ENCODE measurements around the gene MIA3. TPM values are rescaled to one million over a fixed set of nuclear protein-coding genes. Genes with fewer than 3 reads are reported as not detected.

MIA3 gene
- polyA plus RNA-seq, 1 of the 3 experiments (the other 2 are of a cell fraction): 51.4 TPM

DNA sequence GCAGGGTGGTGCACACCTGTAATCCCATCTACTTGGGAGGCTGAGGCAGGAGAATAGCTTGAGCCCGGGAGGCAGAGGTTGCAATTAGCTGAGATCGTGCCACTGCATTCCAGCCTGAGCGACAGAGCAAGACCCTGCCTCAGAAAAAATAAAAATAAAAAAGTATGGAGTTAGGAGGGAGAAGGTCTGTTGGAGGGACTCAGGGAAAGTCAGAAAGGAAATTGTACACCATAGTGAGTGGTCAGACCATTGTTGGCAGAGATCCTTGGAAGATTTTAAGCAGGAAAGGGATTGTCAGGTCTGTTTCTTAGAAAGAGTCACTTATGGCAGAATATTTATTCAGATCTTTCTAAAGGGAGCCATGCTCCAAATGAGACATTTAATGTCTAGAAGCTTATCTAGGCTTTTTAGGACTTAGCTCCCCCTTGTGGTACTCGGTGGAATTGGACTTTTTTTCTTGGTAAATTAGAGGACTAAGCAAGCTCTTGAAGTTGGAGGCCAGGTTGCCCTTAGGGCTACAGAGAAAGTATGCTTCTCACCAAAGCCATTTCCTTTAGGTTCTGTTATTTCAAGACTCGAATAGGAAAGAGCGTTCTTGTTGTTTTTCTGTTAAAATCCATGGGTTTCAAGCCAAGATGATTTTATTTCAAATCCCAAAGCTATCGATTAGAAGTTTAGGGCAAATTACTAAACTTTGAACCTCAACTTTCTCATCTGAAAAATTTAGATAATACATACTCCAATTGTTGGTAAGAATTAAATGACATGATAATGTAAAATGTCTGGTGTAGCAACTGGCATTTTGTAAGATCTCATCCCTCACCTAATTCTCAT lies 16.5 kb downstream of the MIA3 start:
- no peak overlapping the region; a peak in 1 of 4 replicates for H3K4me3 ChIP-seq (ENCODE audit: low read depth in 2 of 2, low read length in 1 of 2)
- POLR2A ChIA-PET: interaction anchor here (1.0 to 1.3 kb wide), 2 partner anchors 10 to 169 kb away, joined by 6 to 9 read pairs; no protein-coding TSS in a partner anchor
- H3F3A ChIP-seq (replicated peaks; ENCODE audit: insufficient read depth): peaks cover 10% of the 10 kb centered on the region
- H3K9me3 ChIP-seq: 0 out of 2 replicates have a peak, but pooled peaks cover 2% of the 10 kb centered on the region
- no peaks in the 10 kb centered on the region for H3K27me3 ChIP-seq (ENCODE audit: insufficient read depth)
- H3K4me2 ChIP-seq: no peak overlapping the region
- H3K79me2 ChIP-seq (ENCODE audit: insufficient read depth): no peaks in the 10 kb centered on the region
- DNase-seq: peak; percentile 56
- no peaks in the 10 kb centered on the region for H3K9me2 ChIP-seq
- no peaks in the 10 kb centered on the region for H4K20me1 ChIP-seq (ENCODE audit: insufficient read depth)
- H2AFZ ChIP-seq (ENCODE audit: low read depth): no peak overlapping the region
- no peak overlapping the region for H3K9ac ChIP-seq
- WGBS (ENCODE audit: low lambda C conversion rate): 34% methylated on average over 7 of the region's 7 CpGs
- H3K36me3 ChIP-seq (replicated peaks in 1 of 2; ENCODE audit: control insufficient read depth in 1 of 2, insufficient read depth in 2 of 2, low read length in 1 of 2): peaks cover 41 to 74% of the 10 kb centered on the region in 2 experiments
- no peak overlapping the region for H3K27ac ChIP-seq (ENCODE audit: low read depth in 2 of 2, low read length in 1 of 2)
- no peaks in the 10 kb centered on the region for H3K4me1 ChIP-seq (ENCODE audit: control insufficient read depth in 1 of 2, insufficient read depth in 2 of 2, low read depth in 1 of 2, low read length in 1 of 2)
- CTCF ChIA-PET: interaction anchor here (0.6 to 4.0 kb wide), 29 partner anchors 9 to 1194 kb away, joined by 3 to 63 read pairs (median 3); partner anchors contain the start of genes MIA3 and TAF1A
- TF ChIP-seq SMC3 (IDR thresholded peaks at IDR 0.05; ENCODE audit: low read depth, low read length) (peak; percentile 72), TCF12 (IDR thresholded peaks at IDR 0.05) (no peak), RCOR1 (IDR thresholded peaks at IDR 0.05; ENCODE audit: low read length) (no peak), GATA2 (CRISPR knock-in tag; IDR thresholded peaks at IDR 0.05) (no peak), RFX5 (IDR thresholded peaks at IDR 0.05; ENCODE audit: low read length) (no peak), EP300 (IDR thresholded peaks at IDR 0.05; ENCODE audit: borderline replicate concordance in 1 of 2, low read depth in 1 of 2, low read length in 1 of 2) (no peak), MXI1 (IDR thresholded peaks at IDR 0.05; ENCODE audit: low read depth, low read length) (no peak; the same call in 1 of the 2 replicates), GABPA (IDR thresholded peaks at IDR 0.05; ENCODE audit: low read depth) (no peak), RAD21 (IDR thresholded peaks at IDR 0.05; ENCODE audit: low read length) (peak; percentile 83), JUND (IDR thresholded peaks at IDR 0.05) (no peak), TEAD4 (IDR thresholded peaks at IDR 0.05; ENCODE audit: borderline replicate concordance, insufficient read depth) (no peak), FOXM1 (IDR thresholded peaks at IDR 0.05; ENCODE audit: low read depth) (no peak), MEF2A (IDR thresholded peaks at IDR 0.05; ENCODE audit: borderline replicate concordance, low read depth) (no peak), FOSL2 (IDR thresholded peaks at IDR 0.05; ENCODE audit: borderline replicate concordance, low read depth) (no peak), CHD2 (IDR thresholded peaks at IDR 0.05; ENCODE audit: low read length, partially characterized antibody) (peak; percentile 13), NFIC (IDR thresholded peaks at IDR 0.05; ENCODE audit: borderline replicate concordance) (no peak), RXRA (IDR thresholded peaks at IDR 0.05; ENCODE audit: borderline replicate concordance, low read depth) (no peak), POLR2AphosphoS5 (IDR thresholded peaks at IDR 0.05; ENCODE audit: low read depth, low read length) (no peak), EZH2phosphoT487 (IDR thresholded peaks at IDR 0.05; ENCODE audit: borderline replicate concordance, low read depth) (no peak)
- TF ChIP-seq, protein P1, sequence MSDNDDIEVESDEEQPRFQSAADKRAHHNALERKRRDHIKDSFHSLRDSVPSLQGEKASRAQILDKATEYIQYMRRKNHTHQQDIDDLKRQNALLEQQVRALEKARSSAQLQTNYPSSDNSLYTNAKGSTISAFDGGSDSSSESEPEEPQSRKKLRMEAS (IDR thresholded peaks at IDR 0.05; ENCODE audit: low read depth): no peak
- TF ChIP-seq, protein P2, sequence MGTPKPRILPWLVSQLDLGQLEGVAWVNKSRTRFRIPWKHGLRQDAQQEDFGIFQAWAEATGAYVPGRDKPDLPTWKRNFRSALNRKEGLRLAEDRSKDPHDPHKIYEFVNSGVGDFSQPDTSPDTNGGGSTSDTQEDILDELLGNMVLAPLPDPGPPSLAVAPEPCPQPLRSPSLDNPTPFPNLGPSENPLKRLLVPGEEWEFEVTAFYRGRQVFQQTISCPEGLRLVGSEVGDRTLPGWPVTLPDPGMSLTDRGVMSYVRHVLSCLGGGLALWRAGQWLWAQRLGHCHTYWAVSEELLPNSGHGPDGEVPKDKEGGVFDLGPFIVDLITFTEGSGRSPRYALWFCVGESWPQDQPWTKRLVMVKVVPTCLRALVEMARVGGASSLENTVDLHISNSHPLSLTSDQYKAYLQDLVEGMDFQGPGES (IDR thresholded peaks at IDR 0.05; ENCODE audit: low read depth, low read length): no peak
- TF ChIP-seq, protein P3, sequence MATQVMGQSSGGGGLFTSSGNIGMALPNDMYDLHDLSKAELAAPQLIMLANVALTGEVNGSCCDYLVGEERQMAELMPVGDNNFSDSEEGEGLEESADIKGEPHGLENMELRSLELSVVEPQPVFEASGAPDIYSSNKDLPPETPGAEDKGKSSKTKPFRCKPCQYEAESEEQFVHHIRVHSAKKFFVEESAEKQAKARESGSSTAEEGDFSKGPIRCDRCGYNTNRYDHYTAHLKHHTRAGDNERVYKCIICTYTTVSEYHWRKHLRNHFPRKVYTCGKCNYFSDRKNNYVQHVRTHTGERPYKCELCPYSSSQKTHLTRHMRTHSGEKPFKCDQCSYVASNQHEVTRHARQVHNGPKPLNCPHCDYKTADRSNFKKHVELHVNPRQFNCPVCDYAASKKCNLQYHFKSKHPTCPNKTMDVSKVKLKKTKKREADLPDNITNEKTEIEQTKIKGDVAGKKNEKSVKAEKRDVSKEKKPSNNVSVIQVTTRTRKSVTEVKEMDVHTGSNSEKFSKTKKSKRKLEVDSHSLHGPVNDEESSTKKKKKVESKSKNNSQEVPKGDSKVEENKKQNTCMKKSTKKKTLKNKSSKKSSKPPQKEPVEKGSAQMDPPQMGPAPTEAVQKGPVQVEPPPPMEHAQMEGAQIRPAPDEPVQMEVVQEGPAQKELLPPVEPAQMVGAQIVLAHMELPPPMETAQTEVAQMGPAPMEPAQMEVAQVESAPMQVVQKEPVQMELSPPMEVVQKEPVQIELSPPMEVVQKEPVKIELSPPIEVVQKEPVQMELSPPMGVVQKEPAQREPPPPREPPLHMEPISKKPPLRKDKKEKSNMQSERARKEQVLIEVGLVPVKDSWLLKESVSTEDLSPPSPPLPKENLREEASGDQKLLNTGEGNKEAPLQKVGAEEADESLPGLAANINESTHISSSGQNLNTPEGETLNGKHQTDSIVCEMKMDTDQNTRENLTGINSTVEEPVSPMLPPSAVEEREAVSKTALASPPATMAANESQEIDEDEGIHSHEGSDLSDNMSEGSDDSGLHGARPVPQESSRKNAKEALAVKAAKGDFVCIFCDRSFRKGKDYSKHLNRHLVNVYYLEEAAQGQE (IDR thresholded peaks at IDR 0.05; ENCODE audit: low read depth, low read length): no peak
- TF ChIP-seq, protein P4, sequence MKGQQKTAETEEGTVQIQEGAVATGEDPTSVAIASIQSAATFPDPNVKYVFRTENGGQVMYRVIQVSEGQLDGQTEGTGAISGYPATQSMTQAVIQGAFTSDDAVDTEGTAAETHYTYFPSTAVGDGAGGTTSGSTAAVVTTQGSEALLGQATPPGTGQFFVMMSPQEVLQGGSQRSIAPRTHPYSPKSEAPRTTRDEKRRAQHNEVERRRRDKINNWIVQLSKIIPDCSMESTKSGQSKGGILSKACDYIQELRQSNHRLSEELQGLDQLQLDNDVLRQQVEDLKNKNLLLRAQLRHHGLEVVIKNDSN (IDR thresholded peaks at IDR 0.05; ENCODE audit: borderline replicate concordance, low read depth): no peak
- TF ChIP-seq, protein P5, sequence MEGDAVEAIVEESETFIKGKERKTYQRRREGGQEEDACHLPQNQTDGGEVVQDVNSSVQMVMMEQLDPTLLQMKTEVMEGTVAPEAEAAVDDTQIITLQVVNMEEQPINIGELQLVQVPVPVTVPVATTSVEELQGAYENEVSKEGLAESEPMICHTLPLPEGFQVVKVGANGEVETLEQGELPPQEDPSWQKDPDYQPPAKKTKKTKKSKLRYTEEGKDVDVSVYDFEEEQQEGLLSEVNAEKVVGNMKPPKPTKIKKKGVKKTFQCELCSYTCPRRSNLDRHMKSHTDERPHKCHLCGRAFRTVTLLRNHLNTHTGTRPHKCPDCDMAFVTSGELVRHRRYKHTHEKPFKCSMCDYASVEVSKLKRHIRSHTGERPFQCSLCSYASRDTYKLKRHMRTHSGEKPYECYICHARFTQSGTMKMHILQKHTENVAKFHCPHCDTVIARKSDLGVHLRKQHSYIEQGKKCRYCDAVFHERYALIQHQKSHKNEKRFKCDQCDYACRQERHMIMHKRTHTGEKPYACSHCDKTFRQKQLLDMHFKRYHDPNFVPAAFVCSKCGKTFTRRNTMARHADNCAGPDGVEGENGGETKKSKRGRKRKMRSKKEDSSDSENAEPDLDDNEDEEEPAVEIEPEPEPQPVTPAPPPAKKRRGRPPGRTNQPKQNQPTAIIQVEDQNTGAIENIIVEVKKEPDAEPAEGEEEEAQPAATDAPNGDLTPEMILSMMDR (IDR thresholded peaks at IDR 0.05): peak; percentile 93
- TF ChIP-seq, protein P6, sequence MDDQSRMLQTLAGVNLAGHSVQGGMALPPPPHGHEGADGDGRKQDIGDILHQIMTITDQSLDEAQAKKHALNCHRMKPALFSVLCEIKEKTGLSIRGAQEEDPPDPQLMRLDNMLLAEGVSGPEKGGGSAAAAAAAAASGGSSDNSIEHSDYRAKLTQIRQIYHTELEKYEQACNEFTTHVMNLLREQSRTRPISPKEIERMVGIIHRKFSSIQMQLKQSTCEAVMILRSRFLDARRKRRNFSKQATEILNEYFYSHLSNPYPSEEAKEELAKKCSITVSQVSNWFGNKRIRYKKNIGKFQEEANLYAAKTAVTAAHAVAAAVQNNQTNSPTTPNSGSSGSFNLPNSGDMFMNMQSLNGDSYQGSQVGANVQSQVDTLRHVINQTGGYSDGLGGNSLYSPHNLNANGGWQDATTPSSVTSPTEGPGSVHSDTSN (IDR thresholded peaks at IDR 0.05): no peak
